HG02938 (cell line): ENCODE measurements around the gene TTLL10.
"Not testable (repeated sequence)": the region's sequence is repeated elsewhere in the genome, so short reads cannot be mapped to it uniquely, and the experiment has no call there.

Experiments
- ATAC-seq: cut with Tn5 transposase; IDR thresholded peaks from one replicate; pipeline ENCODE4 v1.9.1; 2021; ENCODE audit warnings: mild to moderate bottlenecking, moderate library complexity; ENCODE audit not compliant: unreplicated experiment

Gene TTLL10

DNA sequence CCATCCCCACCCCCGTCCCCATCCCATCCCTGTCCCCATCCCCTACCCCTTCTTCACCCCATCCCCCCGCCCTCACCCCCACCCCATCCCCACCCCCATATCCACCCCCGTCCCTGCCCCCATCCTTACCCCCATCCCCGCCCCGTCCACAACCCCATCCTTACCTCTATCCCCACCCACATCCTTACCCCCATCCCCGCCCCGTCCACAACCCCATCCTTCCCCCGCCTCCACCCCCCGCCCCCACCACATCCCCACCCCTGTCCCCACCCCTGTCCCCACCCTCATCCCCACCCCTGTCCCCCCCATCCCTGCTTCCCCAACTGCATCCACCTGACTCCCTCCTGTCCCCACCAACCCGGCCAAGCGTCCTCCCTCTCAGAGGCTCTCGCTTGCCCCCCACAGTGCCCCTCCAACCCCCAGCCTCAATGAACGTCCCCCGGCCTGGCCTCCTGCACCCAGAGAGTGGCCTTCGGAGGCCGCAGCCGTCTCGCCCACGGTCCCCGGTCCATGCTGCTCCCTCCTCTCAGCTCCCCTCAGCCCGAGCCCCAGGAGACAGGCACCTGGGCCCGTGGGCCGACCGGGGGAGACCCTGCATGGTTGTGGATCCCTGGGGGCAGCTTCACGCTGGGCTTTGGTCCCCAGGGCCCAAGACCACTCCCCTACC is 32.3 kb upstream of the TTLL10 start:
- no peak for ATAC-seq

DNA sequence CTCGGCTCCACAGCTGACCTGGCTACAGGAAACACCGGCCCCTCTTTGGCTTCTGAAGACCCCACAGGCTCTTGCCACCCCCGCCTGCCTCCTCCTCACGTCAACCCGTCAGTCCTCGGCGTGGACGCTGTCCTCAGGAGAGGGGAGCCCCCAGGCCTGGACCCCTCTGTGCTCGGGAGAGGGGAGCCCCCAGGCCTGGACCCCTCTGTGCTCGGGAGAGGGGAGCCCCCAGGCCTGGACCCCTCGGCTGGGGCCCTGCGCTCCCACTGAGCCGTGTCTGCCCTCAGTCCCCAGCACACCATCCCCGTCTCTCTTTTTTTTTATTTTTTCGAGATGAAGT is 31.8 kb upstream of the TTLL10 start:
- no peak for ATAC-seq

DNA sequence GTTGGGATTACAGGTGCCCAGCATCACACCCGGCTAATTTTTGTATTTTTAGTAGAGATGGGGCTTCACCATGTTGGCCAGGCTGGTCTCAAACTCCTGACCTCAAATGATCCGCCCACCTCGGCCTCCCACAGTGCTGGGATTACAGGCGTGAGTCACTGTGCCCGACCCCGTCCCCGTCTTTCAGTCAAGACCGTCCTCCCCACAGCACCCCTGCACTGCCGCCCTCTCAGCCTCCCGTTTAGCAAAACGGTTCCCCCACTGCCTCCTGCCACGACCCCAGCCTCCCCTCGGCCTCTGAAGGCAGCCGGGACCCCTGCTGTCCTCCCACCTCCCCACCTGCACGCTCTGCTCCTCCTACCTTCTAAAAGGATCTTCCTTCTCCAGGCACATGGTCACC is 31.3 kb upstream of the TTLL10 start:
- ATAC-seq, result not testable (repeated sequence)

GRCh38 chr1:1142844-1143243 is 30.8 kb upstream of the TTLL10 start:
- ATAC-seq, result no peak

- ATAC-seq, result no peak
Observed at GRCh38 chr1:1143636-1144035, 30.0 kb upstream of the TTLL10 start.

DNA sequence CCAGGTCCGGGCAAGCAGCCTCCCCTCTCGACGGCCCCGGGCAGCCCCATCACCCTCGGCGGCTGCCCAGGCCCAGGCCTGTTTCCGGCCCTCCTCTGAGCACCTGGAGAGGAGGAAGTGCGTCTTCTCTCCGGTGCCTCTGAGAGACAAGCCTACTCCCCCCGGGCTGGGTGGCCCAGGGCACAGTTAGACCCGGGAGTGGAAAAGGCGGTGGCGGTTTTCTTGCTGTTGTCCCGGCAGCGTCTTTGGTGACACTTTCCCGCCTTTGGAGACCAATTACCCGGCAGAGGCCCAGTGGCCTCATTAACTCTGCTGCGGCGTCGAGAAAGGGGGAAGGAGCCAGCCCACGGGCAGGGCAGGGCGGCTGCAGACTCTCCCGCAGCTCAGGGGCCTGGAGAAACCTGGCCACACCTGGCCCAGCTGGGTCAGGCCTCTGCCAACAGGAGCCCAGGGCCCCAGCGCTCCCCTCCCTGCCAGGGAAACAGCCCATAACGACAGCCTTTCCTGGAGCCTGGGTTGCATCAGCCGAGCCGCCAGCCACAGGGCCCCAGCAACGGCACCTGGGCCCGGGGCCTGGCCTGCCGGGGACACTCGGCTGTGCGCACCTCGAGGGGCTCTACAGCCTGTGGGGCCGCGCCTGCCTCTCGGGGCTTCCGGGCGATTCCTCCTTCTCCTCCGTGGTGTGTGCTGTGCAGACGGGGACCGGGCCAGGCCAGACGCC is 29.4 kb upstream of the TTLL10 start:
- no peak for ATAC-seq

- no peak for ATAC-seq
Observed at GRCh38 chr1:1144843-1145546, 28.7 kb upstream of the TTLL10 start.

- ATAC-seq, result no peak
Observed at GRCh38 chr1:1145547-1145914, 28.1 kb upstream of the TTLL10 start.

GRCh38 chr1:1146026-1146425 is 27.7 kb upstream of the TTLL10 start:
- no peak for ATAC-seq

DNA sequence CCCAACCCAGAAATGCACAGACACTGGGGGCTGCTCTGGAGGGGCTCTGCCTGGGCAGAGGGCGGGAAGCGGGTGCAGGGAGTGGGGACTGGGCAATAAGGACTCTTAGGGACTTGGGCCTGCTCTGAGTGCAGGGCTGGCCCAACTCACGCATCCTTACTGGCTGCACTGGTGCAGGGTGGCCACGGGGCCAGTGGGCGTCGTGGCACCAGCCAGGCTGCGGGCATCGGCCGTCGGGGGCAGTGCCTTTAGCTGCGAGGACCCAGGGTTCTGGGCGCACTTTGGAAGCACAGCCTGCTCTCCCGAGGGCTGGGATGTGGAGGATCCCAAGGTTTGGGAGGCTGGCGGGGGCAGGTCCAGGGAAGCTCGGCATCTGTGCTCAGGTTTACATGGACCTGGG is 27.1 kb upstream of the TTLL10 start:
- ATAC-seq, result no peak

DNA sequence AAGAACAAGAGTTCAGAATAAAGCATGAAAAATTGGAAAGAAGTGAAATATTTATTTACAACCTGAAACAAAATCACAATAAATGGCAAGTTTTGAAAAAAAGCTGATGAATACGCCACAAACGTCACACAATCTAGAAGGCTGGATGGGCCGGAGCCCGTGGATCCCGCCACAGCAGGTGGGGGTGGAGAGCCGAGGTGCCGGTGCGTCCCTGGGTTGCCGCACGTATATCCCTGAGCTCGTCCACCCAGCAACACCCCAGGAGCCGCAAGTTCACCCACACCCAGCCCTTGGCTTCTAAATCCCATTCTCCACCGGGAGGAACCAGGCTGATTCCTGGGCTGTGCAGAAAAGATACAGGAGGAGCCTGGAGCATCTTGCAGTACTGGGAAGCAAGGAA is 25.6 kb upstream of the TTLL10 start:
- ATAC-seq, result no peak

GRCh38 chr1:1148569-1148968 is 25.1 kb upstream of the TTLL10 start:
- ATAC-seq, result no peak

DNA sequence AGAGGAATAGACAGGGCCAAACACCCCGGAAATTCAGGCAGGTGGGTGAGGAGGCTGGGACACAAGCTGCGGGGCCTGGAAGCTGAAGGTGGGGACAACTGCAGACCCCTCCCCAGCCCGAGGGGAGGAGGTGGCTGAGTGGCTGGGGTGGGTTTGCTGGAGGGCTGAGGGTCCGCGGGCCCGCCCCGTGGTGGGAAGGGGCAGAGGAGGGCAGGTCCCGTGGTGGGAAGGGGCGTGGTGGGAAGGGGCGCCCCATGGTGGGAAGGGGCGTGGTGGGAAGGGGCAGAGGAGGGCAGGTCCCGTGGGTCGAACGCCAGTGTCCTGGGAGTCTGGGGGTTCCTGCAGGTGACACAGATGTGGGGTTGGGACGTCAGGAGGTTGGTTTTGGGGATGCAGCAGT is 24.3 kb upstream of the TTLL10 start:
- ATAC-seq, result no peak

- no peak for ATAC-seq
Observed at GRCh38 chr1:1150100-1150499, 23.6 kb upstream of the TTLL10 start.

- ATAC-seq, result no peak
Observed at GRCh38 chr1:1151306-1151705, 22.4 kb upstream of the TTLL10 start.

GRCh38 chr1:1152431-1152830 is 21.2 kb upstream of the TTLL10 start:
- ATAC-seq, result not testable (repeated sequence)

- ATAC-seq, result not testable (repeated sequence)
Observed at GRCh38 chr1:1153215-1153614, 20.5 kb upstream of the TTLL10 start.

GRCh38 chr1:1153874-1154273 is 19.8 kb upstream of the TTLL10 start:
- ATAC-seq, result no peak

- no peak for ATAC-seq
Observed at GRCh38 chr1:1155258-1155657, 18.4 kb upstream of the TTLL10 start.

GRCh38 chr1:1156140-1157032 is 17.3 kb upstream of the TTLL10 start:
- ATAC-seq, result no peak

- ATAC-seq, result no peak
Observed at GRCh38 chr1:1157033-1157365, 16.7 kb upstream of the TTLL10 start.
